Mammary epithelial cell (primary cell): ENCODE data around the gene ACTL7A.

Source experiments
- CTCF ChIP-seq, 2 donors: IDR thresholded peaks in 1 of 2; conservative IDR thresholded peaks in 1 of 2; 2 replicates each; pipeline ENCODE4 v1.5.1; 2011 to 2012; ENCODE audit warnings: inconsistent platforms in 2 of 2, low read length in 2 of 2, mild to moderate bottlenecking in 2 of 2, control low read depth in 1 of 2, low read depth in 1 of 2; ENCODE audit not compliant: insufficient read depth in 1 of 2; ENCODE audit errors: extremely low read depth in 1 of 2
- EZH2 ChIP-seq: IDR thresholded peaks from 2 replicates; pipeline ENCODE4 v1.6.1; 2012; ENCODE audit warnings: low read length, inconsistent platforms, borderline replicate concordance

- TF ChIP-seq CTCF (conservative IDR thresholded peaks at IDR 0.05 in 1 of 2, IDR thresholded peaks at IDR 0.05 in 1 of 2; ENCODE audit: extremely low read depth in 1 of 2, insufficient read depth in 1 of 2, low read depth in 1 of 2, low read length in 2 of 2) (no peak), EZH2 (no peak)
Observed at GRCh38 chr9:108874058-108874788, 12.2 kb downstream of the ACTL7A start.
